Colonic mucosa (tissue), 4 donors: Measurements from ENCODE around the gene OCIAD2. TPM values are rescaled to one million over a fixed set of nuclear protein-coding genes. Genes with fewer than 3 reads are reported as not detected.
A peak's percentile ranks its signal among the peaks of the same experiment; 100 is the strongest.

Source experiments
- DNase-seq: peaks from one replicate; pipeline ENCODE4 v3.0.0-alpha.2; 2020
- H3K27ac ChIP-seq: fragments of 200-600 bp; one replicate; pipeline ENCODE4 v1.8.0; 2021
- H3K27me3 ChIP-seq: fragments of 200-600 bp; one replicate; pipeline ENCODE4 v1.8.0; 2021
- H3K36me3 ChIP-seq: fragments of 200-600 bp; one replicate; pipeline ENCODE4 v1.8.0; 2021
- H3K4me1 ChIP-seq: fragments of 200-600 bp; one replicate; pipeline ENCODE4 v1.8.0; 2021; ENCODE audit warnings: mild to moderate bottlenecking
- H3K4me3 ChIP-seq: fragments of 200-600 bp; one replicate; pipeline ENCODE4 v1.8.0; 2021
- H3K9ac ChIP-seq, 2 donors: one replicate each; pipeline ENCODE4 v1.7.0; 2013; ENCODE audit warnings: control low read depth in 2 of 2, low read depth in 2 of 2, low read length in 2 of 2
- H3K9me3 ChIP-seq: fragments of 200-600 bp; one replicate; pipeline ENCODE4 v1.8.0; 2021
- CTCF ChIP-seq: fragments of 200-600 bp; IDR thresholded peaks from one replicate; pipeline ENCODE4 v1.8.0; 2022; ENCODE audit warnings: antibody characterized with exemption, mild to moderate bottlenecking
- intact Hi-C: fragments of 100-400 bp; cut with DNase I; formaldehyde crosslinking; loops from one replicate; pipeline ENCODE4 v1.14.1; 2022
- total RNA-seq, 2 donors: library from RNA; stranded (reverse); fragmentation: NEBNext Ultra II Directional in 1 of 2; extraction: Animal tissue kit (Norgen Biotek cat#: 25700) in 1 of 2; gene quantifications; one replicate each; pipeline ENCODE4 v1.2.1, GENCODE V29; 2021
- donor health status: healthy.
- donor health status: DM: no; HTN: no; CAD: no.
- donor health status: DM: no; HTN: no; CAD: no.

The OCIAD2 gene, protein sequence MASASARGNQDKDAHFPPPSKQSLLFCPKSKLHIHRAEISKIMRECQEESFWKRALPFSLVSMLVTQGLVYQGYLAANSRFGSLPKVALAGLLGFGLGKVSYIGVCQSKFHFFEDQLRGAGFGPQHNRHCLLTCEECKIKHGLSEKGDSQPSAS
- total RNA-seq = 100 to 1,000 TPM in 1 of 2 donors, 10 to 100 TPM in 1; 55.7 to 124 TPM

DNA sequence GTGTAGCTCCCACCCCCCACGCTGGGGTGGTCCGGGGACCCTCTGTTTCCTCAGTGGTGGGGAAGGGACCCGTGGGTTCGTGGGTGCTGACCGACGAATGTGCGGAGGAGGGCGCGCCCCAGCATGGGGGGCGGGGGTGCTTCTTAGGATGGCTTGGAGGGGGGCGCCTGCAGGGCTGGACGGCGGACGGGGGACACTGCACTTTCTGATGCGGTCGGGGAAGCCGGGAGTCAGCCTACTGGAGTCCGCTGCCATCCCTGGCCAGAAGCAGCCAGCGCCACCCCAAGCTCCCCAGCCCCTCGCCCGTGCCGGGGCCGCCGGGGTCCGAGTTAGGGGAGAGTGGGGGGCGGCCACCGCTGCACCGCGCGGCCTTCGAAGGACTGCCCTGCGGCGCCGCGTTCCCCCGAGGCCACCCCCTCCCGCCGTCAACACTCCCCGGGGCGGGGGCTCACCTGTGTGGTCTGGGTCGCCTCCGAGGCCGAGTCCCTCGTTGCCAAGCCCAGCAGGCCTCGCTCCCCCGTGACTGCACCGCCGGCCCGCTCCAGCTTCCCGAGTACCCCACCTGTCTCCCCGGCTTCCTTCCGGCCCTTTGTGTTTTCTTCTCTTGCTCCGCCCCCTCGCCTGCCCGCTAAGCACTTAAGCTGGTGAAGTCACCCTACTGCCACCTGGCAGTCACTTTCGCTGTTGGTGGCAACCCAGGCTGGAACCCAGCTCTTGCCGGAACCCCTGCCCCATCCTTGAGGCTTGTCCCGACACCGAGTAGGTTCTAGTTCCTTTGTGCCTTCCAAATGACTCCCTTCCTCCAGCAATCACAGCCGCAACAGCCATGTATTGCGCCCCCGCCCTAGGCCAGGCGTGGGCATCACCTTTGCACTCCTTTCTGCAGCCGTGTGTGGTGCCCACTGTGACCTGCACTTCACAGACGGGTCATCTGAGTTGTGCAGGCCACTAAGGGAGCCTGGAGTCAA, at the start of gene OCIAD2:
OCIAD2 (minus strand) TSS at position 569 of the 968 bp plus-strand sequence. CDS start 2,225 bp downstream, outside the sequence.
- peak; percentile 23 for TF ChIP-seq CTCF
- peak; percentile 89 for DNase-seq
- Histone ChIP-seq H3K9ac (peak within 1 kb of the TSS; percentile 82 to 84), H3K4me1 (no peaks in the 10 kb centered on the region), H3K27ac (peak within 1 kb of the TSS; percentile 71), H3K9me3 (no peaks in the 10 kb centered on the region), H3K27me3 (no peaks in the 10 kb centered on the region), H3K36me3 (no peaks in the 10 kb centered on the region), H3K4me3 (peak within 1 kb of the TSS; percentile 93)
- intact Hi-C loops = loop anchor here (10.0 kb wide), 1 partner anchor 132 kb away; no protein-coding TSS in a partner anchor

- H3K4me1 ChIP-seq = no peaks in the 10 kb centered on the region
- no peak for DNase-seq
- no peak overlapping the region for H3K4me3 ChIP-seq
- TF ChIP-seq CTCF = no peak
- no peaks in the 10 kb centered on the region for H3K9me3 ChIP-seq
- H3K9ac ChIP-seq = no peak overlapping the region
- intact Hi-C loops = no loop called here
- H3K27me3 ChIP-seq = no peaks in the 10 kb centered on the region
- no peaks in the 10 kb centered on the region for H3K36me3 ChIP-seq
- no peak overlapping the region for H3K27ac ChIP-seq
These were observed 47.7 kb upstream of the OCIAD2 start for GRCh38 chr4:48954314-48954713.

GRCh38 chr4:48949518-48950219, 43.1 kb upstream of the OCIAD2 start:
- Histone ChIP-seq H3K9ac (no peak overlapping the region), H3K4me1 (no peaks in the 10 kb centered on the region), H3K9me3 (no peaks in the 10 kb centered on the region), H3K27me3 (no peaks in the 10 kb centered on the region), H3K27ac (no peak overlapping the region), H3K36me3 (no peaks in the 10 kb centered on the region), H3K4me3 (no peak overlapping the region)
- no peak for DNase-seq
- no peak for TF ChIP-seq CTCF
- intact Hi-C loops = no loop called here

DNA sequence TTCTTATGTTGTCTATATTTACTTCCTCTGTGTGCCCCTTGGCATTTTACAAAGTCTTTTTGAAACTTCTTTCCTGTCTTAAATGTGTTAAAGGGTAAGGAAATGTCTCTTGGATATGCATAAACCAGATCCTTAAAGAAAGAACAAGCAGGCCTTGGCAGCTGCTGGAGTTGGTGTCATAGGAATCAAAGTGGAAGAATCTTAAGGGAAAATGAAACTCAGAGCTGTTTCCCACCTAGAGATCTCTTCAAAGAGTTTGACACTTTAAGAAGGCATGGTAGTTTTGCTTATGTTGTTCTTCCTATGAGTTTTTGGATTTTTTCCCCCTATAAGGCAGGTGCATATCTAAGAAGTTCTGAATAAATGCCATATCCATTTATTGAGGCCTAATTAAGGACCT, 42.5 kb upstream of the OCIAD2 start:
- no peak for TF ChIP-seq CTCF

DNA sequence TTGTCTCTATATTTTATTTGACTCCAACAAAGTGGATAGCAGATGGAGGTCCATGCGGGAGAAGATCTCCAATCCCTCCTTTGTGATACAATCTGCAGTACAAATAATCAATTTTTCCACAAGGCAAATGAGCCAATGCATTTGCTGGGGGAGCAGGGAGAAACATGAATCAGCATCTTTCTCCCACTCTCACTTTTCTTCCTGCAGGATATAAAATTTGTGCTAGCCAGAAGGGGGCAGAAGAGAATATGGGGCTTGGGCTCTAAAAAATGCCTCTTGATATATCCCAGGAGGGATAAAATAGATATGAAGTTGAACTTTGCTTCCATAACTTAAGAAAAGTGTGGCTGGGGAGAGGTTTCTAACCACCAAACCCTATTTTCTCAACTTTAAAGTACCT, 41.2 kb upstream of the OCIAD2 start:
- H3K27me3 ChIP-seq = no peaks in the 10 kb centered on the region
- H3K4me1 ChIP-seq = no peaks in the 10 kb centered on the region
- no peak for TF ChIP-seq CTCF
- no peak overlapping the region for H3K27ac ChIP-seq
- H3K36me3 ChIP-seq = no peaks in the 10 kb centered on the region
- no peak for DNase-seq
- H3K9me3 ChIP-seq = no peaks in the 10 kb centered on the region
- intact Hi-C loops = no loop called here
- H3K4me3 ChIP-seq = no peak overlapping the region
- H3K9ac ChIP-seq = no peak overlapping the region

More for the DNA sequence above, 42.5 kb upstream of the OCIAD2 start:
- intact Hi-C loops = no loop called here
- no peak for DNase-seq
- Histone ChIP-seq H3K4me1 (no peaks in the 10 kb centered on the region), H3K9me3 (no peaks in the 10 kb centered on the region), H3K9ac (no peak overlapping the region), H3K27me3 (no peaks in the 10 kb centered on the region), H3K4me3 (no peak overlapping the region), H3K27ac (no peak overlapping the region), H3K36me3 (no peaks in the 10 kb centered on the region)
